ENCODE measurements around the gene BLVRB. TPM values are rescaled to one million over a fixed set of nuclear protein-coding genes. Genes with fewer than 3 reads are reported as not detected.

The BLVRB gene
- total and polyA plus RNA-seq, 9 of the 15 experiments (the other 6 are each of a cell fraction or from before 2014, with no cell fraction given): 81.1 to 749 (median 331) TPM

DNA sequence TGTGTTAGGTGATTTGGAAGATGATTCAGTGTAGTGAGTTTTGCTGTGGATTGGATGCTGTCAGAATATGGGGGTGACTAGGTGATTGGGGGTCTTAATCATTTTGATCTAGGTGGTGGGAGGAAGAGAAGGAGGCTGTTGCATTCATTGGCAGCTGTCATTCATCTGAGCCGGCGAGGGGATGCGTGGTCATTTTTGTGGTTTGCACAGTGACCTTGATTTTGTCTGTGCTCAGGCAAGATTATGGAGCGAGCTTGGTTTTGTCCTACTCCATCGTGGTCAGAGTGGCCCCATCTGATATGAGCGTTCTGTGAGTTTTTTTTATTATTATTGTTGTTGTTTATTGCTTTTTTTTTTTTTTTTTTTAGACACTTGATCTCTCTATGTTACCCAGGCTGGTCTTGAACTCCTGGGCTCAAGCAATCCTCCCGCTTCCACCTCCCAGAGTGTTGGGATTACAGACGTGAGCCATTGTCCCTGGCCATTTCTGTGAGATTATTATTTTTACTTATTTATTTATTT lies 43.3 kb upstream of the BLVRB start (continued):
- TF ChIP-seq ZBTB40 (IDR thresholded peaks at IDR 0.05) (no peak), ZBTB40 (CRISPR knock-in tag; IDR thresholded peaks at IDR 0.05) (no peak), EGR1 (conservative IDR thresholded peaks at IDR 0.05) (peak; percentile 31; the same call in 1 of the 2 replicates), KLF10 (CRISPR knock-in tag; IDR thresholded peaks at IDR 0.05) (no peak), PRPF4 (IDR thresholded peaks at IDR 0.05; ENCODE audit: insufficient read depth, low read depth, low read length, poor library complexity, severe bottlenecking) (no peak), RBM14 (IDR thresholded peaks at IDR 0.05; ENCODE audit: borderline replicate concordance, insufficient read depth, low read depth, low read length) (no peak), HCFC1 (IDR thresholded peaks at IDR 0.05; ENCODE audit: low read depth, low read length) (no peak), ZNF324 (CRISPR knock-in tag; IDR thresholded peaks at IDR 0.05) (no peak), XRCC4 (IDR thresholded peaks at IDR 0.05; ENCODE audit: extremely low read depth, insufficient read depth, insufficient read length) (no peak), JUN (IDR thresholded peaks at IDR 0.05; ENCODE audit: borderline replicate concordance, low read depth, low read length) (no peak), JUN (CRISPR knock-in tag; IDR thresholded peaks at IDR 0.05; ENCODE audit: borderline replicate concordance) (no peak), ZNF146 (CRISPR knock-in tag; IDR thresholded peaks at IDR 0.05; ENCODE audit: unreplicated experiment) (no peak), SRSF7 (optimal IDR thresholded peaks at IDR 0.05; ENCODE audit: low read depth, low read length) (no peak), RFX1 (IDR thresholded peaks at IDR 0.05) (no peak), FOXM1 (IDR thresholded peaks at IDR 0.05; ENCODE audit: low read depth) (no peak), FOXM1 (CRISPR knock-in tag; IDR thresholded peaks at IDR 0.05; ENCODE audit: low read depth) (no peak), HIVEP1 (CRISPR knock-in tag; IDR thresholded peaks at IDR 0.05) (no peak), HDAC6 (IDR thresholded peaks at IDR 0.05; ENCODE audit: low read depth, low read length) (no peak), ILF3 (IDR thresholded peaks at IDR 0.05; ENCODE audit: borderline replicate concordance) (no peak), RBM15 (IDR thresholded peaks at IDR 0.05; ENCODE audit: insufficient read depth, low read length) (no peak)
- TF ChIP-seq, protein P1, sequence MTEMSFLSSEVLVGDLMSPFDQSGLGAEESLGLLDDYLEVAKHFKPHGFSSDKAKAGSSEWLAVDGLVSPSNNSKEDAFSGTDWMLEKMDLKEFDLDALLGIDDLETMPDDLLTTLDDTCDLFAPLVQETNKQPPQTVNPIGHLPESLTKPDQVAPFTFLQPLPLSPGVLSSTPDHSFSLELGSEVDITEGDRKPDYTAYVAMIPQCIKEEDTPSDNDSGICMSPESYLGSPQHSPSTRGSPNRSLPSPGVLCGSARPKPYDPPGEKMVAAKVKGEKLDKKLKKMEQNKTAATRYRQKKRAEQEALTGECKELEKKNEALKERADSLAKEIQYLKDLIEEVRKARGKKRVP (CRISPR knock-in tag; IDR thresholded peaks at IDR 0.05): no peak

Measured in K562 (cell line).